Lung (tissue), 12 donors: ENCODE data around the gene FCN1. TPM values are rescaled to one million over a fixed set of nuclear protein-coding genes. Genes with fewer than 3 reads are reported as not detected.

Experiments used
- ATAC-seq: fragments of 200-7000 bp; cut with Tn5 transposase; one replicate; pipeline ENCODE4 v1.9.1; 2020; ENCODE audit warnings: moderate number of reproducible peaks; ENCODE audit not compliant: insufficient read depth, low FRiP score
- DNase-seq, 3 donors: peaks; one replicate each; pipeline ENCODE4 v3.0.0-alpha.2; 2013 to 2017
- H3K27ac ChIP-seq, 2 donors: one replicate each; pipeline ENCODE4 v1.5.1; 2013; ENCODE audit warnings: mild to moderate bottlenecking in 2 of 2, moderate library complexity in 2 of 2, control low read depth in 1 of 2, inconsistent platforms in 1 of 2, low read depth in 1 of 2, low read length in 1 of 2
- H3K27me3 ChIP-seq, 3 donors: one replicate each; pipeline ENCODE4 v1.5.1; 2013; ENCODE audit warnings: low read length in 2 of 3; ENCODE audit not compliant: control insufficient read depth in 3 of 3, insufficient read depth in 3 of 3
- H3K36me3 ChIP-seq, 4 donors: one replicate each; pipeline ENCODE4 v1.5.1; 2013; ENCODE audit warnings: low read length in 4 of 4, mild to moderate bottlenecking in 1 of 4, moderate library complexity in 1 of 4; ENCODE audit not compliant: control insufficient read depth in 4 of 4, insufficient read depth in 4 of 4
- H3K4me1 ChIP-seq, 5 donors: one replicate each; pipeline ENCODE4 v1.5.1; 2013; ENCODE audit warnings: low read length in 5 of 5, mild to moderate bottlenecking in 2 of 5, moderate library complexity in 1 of 5; ENCODE audit not compliant: control insufficient read depth in 5 of 5, insufficient read depth in 5 of 5
- H3K4me3 ChIP-seq: one replicate; pipeline ENCODE4 v1.5.1; 2013; ENCODE audit warnings: mild to moderate bottlenecking, control low read depth, moderate library complexity
- H3K9ac ChIP-seq, 2 donors: one replicate each; pipeline ENCODE4 v1.5.1; 2013; ENCODE audit warnings: low read length in 2 of 2, control low read depth in 1 of 2; ENCODE audit not compliant: insufficient read depth in 1 of 2
- H3K9me3 ChIP-seq, 4 donors: one replicate each; pipeline ENCODE4 v1.5.1; 2013; ENCODE audit warnings: low read length in 3 of 4, mild to moderate bottlenecking in 1 of 4, moderate library complexity in 1 of 4; ENCODE audit not compliant: control insufficient read depth in 4 of 4, insufficient read depth in 3 of 4
- CTCF ChIP-seq: IDR thresholded peaks from 2 replicates; pipeline ENCODE4 v1.5.1; 2012; ENCODE audit warnings: mild to moderate bottlenecking; ENCODE audit errors: control extremely low read depth, extremely low read depth
- WGBS, 2 donors: extraction: QIAGEN DNeasy Blood & Tissue Kit; methylation state at CpG; one replicate each; pipeline ENCODE4 v1.1.7; 2013; 5-methylcytosine and 5-hydroxymethylcytosine counted together
- polyA plus RNA-seq, 2 donors: library from polyadenylated mRNA; stranded (reverse); fragments of 200-250 nt; gene quantifications; one replicate each; pipeline ENCODE4 v1.2.1, GENCODE V29; 2013
- total RNA-seq, 2 donors: library from RNA; depleted of rRNA in 1 of 2; stranded (reverse); fragments of >200 nt in 1 of 2; gene quantifications; one replicate each; pipeline ENCODE4 v1.2.1, GENCODE V29; 2014 to 2021
- donor health status: control.
- donor health status: control.
- donor health status: Bipolar disorder and iron deficiency.
- donor health status: healthy.
- donor health status: DM: yes; HTN: yes; CAD: no.

FCN1 gene
- total and polyA plus RNA-seq, 4 donors, result 18.7 to 149 (median 48.2) TPM

- DNase-seq (no peak), ATAC-seq (no peak)
- Histone ChIP-seq H3K4me3 (no peak overlapping the region), H3K27me3 (no peaks in the 10 kb centered on the region), H3K36me3 (no peaks in the 10 kb centered on the region), H3K4me1 (peaks cover 0 to 10% (median 0%) of the 10 kb centered on the region in 5 donors), H3K9ac (no peak overlapping the region), H3K9me3 (peaks cover 0 to 7% (median 5%) of the 10 kb centered on the region in 4 donors), H3K27ac (no peak overlapping the region)
- no peak for TF ChIP-seq CTCF
- 52 to 75% methylated on average over 3 of the region's 3 CpGs for WGBS, 2 donors
Observed at GRCh38 chr9:134919303-134919702, 1.6 kb upstream of the FCN1 start.

GRCh38 chr9:134918646-134919045 lies 934 bp upstream of the FCN1 start:
- no peaks in the 10 kb centered on the region for H3K27me3 ChIP-seq
- no peak overlapping the region for H3K27ac ChIP-seq
- ATAC-seq (no peak), DNase-seq (no peak)
- WGBS, 2 donors, result 78 to 83% methylated on average over 10 of the region's 10 CpGs
- no peaks in the 10 kb centered on the region for H3K36me3 ChIP-seq
- no peak for TF ChIP-seq CTCF
- peaks cover 0 to 10% (median 0%) of the 10 kb centered on the region in 5 donors for H3K4me1 ChIP-seq
- H3K9me3 ChIP-seq, result peaks cover 0 to 7% (median 5%) of the 10 kb centered on the region in 4 donors
- no peak overlapping the region for H3K4me3 ChIP-seq
- no peak overlapping the region for H3K9ac ChIP-seq

- no peaks in the 10 kb centered on the region for H3K36me3 ChIP-seq
- no peak for TF ChIP-seq CTCF
- H3K4me3 ChIP-seq, result no peak overlapping the region
- H3K9ac ChIP-seq, result no peak overlapping the region
- ATAC-seq (no peak), DNase-seq (no peak)
- no peak overlapping the region for H3K27ac ChIP-seq
- no peaks in the 10 kb centered on the region for H3K27me3 ChIP-seq
- peaks cover 0 to 4% (median 0%) of the 10 kb centered on the region in 5 donors for H3K4me1 ChIP-seq
- WGBS, 2 donors, result 77 to 81% methylated on average over 8 of the region's 8 CpGs
- H3K9me3 ChIP-seq, result peaks cover 0 to 7% (median 5%) of the 10 kb centered on the region in 4 donors
Observed at GRCh38 chr9:134916161-134916665, 1.5 kb downstream of the FCN1 start.
